ENCODE results near the gene SLC66A2. TPM values are rescaled to one million over a fixed set of nuclear protein-coding genes. Genes with fewer than 3 reads are reported as not detected.

The SLC66A2 gene
- total and polyA plus RNA-seq, 7 donors: 27.3 to 59.4 (median 33.2) TPM

DNA sequence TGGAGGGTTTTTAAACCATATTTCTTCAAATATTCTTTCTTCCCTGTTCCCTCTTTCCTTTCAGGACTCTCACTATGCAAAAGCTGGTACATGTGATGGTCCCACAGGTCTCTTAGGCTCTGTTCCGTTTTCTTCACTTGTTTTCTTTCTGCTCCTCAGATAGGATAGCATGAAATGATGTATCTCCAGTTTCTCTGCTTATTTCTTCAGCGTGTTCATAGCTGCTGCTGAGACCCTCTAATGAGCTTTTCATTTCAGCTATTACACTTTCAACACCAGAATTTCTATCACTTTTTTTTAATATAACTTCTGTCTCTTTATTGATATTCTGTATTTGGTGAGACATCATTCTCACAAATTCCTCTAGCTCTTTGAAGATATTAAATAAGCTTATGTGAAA, 89.8 kb downstream of the SLC66A2 start:
- Histone ChIP-seq H3K9me3 (no peaks in the 10 kb centered on the region), H3K36me3 (no peaks in the 10 kb centered on the region), H3K4me1 (no peaks in the 10 kb centered on the region), H3K4me3 (no peak overlapping the region), H3K27me3 (peaks cover 0 to 23% (median under 1%) of the 10 kb centered on the region in 3 donors), H3K27ac (no peak overlapping the region)
- TF ChIP-seq POLR2AphosphoS5 (IDR thresholded peaks at IDR 0.05): no peak
- no peak for TF ChIP-seq POLR2A (IDR thresholded peaks at IDR 0.05)
- DNase-seq: no peak
- 78 to 87% methylated on average over 2 of the region's 2 CpGs for WGBS, 2 donors
- intact Hi-C loops (cut with DNase I): no loop called here

DNA sequence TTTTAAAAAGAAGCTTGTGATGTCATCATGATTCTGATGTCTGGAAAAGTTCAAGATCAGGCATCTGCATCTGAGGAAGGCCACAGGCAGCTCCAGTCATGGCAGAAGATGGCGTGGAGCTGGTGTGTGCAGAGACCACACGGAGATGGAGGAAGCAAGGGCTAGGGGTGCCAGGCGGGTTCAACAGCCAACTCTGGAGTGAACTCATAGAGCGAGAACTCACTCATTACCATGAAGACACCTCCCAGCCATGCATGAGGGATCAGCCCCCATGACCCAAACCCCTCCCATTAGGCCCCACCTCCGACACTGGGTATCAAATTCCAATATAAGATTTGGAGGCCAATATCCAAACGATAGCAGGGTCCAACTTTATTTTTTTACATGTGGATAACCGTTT, 92.1 kb downstream of the SLC66A2 start:
- intact Hi-C loops (cut with DNase I): no loop called here

DNA sequence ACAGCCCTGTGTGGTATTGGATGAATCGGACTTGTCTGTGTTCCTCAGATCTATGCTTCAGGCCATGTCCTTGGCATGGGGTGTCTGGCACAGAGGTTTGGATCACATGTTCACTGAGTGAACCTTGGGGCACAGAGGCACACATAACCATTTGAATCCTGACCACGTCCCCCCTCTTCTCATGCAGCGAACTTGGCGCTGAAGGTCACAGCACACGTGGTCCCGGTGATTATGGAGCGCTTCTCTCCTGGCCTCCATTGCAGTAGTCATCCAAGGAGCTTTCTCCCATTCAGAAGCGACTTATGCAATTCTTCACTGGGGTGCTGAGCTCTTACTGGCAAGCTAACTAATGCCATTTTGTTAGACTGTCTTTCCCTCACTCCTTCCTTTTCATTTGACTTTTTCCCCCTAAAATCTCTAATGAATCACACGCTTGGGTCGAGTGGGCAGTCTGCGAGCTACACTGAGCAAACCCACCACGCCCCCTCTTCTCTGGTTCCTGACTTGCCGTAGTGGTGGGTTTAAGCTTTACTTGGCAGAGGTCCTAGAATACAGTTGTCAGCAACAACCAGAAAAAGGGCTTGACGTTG, 94.3 kb downstream of the SLC66A2 start:
- Histone ChIP-seq H3K27ac (no peak overlapping the region), H3K27me3 (peaks cover 0 to 33% (median 13%) of the 10 kb centered on the region in 3 donors), H3K9me3 (no peaks in the 10 kb centered on the region), H3K4me1 (no peaks in the 10 kb centered on the region), H3K36me3 (no peaks in the 10 kb centered on the region), H3K4me3 (no peak overlapping the region)
- intact Hi-C loops (cut with DNase I): no loop called here
- WGBS, 2 donors: 55 to 68% methylated on average over 14 of the region's 14 CpGs
- no peak for TF ChIP-seq POLR2A (IDR thresholded peaks at IDR 0.05)
- TF ChIP-seq POLR2AphosphoS5 (IDR thresholded peaks at IDR 0.05): no peak
- TF ChIP-seq EP300 (IDR thresholded peaks at IDR 0.05): no peak
- TF ChIP-seq, protein P1, sequence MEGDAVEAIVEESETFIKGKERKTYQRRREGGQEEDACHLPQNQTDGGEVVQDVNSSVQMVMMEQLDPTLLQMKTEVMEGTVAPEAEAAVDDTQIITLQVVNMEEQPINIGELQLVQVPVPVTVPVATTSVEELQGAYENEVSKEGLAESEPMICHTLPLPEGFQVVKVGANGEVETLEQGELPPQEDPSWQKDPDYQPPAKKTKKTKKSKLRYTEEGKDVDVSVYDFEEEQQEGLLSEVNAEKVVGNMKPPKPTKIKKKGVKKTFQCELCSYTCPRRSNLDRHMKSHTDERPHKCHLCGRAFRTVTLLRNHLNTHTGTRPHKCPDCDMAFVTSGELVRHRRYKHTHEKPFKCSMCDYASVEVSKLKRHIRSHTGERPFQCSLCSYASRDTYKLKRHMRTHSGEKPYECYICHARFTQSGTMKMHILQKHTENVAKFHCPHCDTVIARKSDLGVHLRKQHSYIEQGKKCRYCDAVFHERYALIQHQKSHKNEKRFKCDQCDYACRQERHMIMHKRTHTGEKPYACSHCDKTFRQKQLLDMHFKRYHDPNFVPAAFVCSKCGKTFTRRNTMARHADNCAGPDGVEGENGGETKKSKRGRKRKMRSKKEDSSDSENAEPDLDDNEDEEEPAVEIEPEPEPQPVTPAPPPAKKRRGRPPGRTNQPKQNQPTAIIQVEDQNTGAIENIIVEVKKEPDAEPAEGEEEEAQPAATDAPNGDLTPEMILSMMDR (IDR thresholded peaks at IDR 0.05): no peak
- no peak for DNase-seq

More for the DNA sequence above, 92.1 kb downstream of the SLC66A2 start:
- Histone ChIP-seq H3K27ac (no peak overlapping the region), H3K4me3 (no peak overlapping the region), H3K9me3 (no peaks in the 10 kb centered on the region), H3K36me3 (no peaks in the 10 kb centered on the region), H3K27me3 (peaks cover 0 to 34% (median 13%) of the 10 kb centered on the region in 3 donors), H3K4me1 (no peaks in the 10 kb centered on the region)
- DNase-seq: no peak
- WGBS, 2 donors: 85 to 86% methylated on average over 7 of the region's 7 CpGs
- TF ChIP-seq, protein P1 (IDR thresholded peaks at IDR 0.05): no peak
- TF ChIP-seq EP300 (IDR thresholded peaks at IDR 0.05) (no peak), POLR2A (IDR thresholded peaks at IDR 0.05) (no peak), POLR2AphosphoS5 (IDR thresholded peaks at IDR 0.05) (no peak)

DNA sequence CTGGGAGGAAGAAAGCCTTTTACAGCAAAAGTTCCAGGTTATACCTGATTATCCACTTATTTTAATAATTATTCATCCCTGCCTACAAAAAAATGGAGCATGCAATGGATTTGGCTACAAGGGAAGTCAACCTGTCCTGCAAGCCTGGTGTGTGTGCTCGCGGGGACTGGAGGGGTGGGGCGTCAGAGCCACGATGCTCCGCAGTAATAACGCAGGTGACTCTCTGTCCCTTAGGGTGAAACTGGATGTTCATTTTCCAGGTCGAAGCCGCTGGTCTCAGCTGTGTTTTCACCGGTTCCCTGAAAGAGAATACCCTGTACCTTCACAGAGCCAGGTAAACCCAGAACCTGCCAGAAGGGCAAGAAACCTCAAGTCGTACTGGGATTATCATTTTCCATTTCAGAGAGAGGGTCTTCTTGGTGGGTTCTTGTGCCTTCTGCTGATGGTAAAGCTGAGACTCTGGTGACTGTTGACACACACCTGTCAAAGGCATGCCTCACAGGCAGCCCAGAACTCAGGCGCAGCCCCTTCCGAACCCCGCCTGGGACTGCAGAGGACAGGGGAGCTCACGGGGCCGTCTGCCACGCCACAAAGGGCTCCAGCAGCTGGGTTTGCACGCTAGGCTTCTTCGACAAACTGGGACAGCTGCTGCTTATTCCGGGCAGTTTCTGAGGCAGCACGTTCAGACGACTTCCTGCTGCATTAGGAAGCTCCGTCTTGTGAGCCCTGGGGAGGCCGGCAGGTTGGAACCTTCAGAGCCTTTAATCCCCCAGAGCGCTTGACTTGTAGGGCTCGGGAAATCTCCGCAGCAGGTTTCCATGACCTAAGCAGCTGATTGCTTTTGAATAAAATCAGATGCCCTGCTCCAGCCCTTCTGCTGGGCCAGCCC, 95.1 kb downstream of the SLC66A2 start:
- intact Hi-C loops (cut with DNase I): no loop called here
- Histone ChIP-seq H3K27ac (no peak overlapping the region), H3K4me3 (no peak overlapping the region), H3K36me3 (no peaks in the 10 kb centered on the region), H3K9me3 (no peaks in the 10 kb centered on the region), H3K27me3 (peaks cover 0 to 33% (median 13%) of the 10 kb centered on the region in 3 donors), H3K4me1 (no peaks in the 10 kb centered on the region)
- TF ChIP-seq EP300 (IDR thresholded peaks at IDR 0.05): no peak
- TF ChIP-seq POLR2AphosphoS5 (IDR thresholded peaks at IDR 0.05): no peak
- TF ChIP-seq, protein P1 (IDR thresholded peaks at IDR 0.05): no peak
- no peak for TF ChIP-seq POLR2A (IDR thresholded peaks at IDR 0.05)
- DNase-seq: no peak
- WGBS, 2 donors: 37 to 53% methylated on average over 26 of the region's 26 CpGs

All from sigmoid colon (tissue), 7 donors.